Measurements from ENCODE around the gene C1orf87. TPM values are rescaled to one million over a fixed set of nuclear protein-coding genes. Genes with fewer than 3 reads are reported as not detected.

Gene C1orf87
- total RNA-seq, 2 donors from 2014 or later = 1.5 to 3.5 TPM

DNA sequence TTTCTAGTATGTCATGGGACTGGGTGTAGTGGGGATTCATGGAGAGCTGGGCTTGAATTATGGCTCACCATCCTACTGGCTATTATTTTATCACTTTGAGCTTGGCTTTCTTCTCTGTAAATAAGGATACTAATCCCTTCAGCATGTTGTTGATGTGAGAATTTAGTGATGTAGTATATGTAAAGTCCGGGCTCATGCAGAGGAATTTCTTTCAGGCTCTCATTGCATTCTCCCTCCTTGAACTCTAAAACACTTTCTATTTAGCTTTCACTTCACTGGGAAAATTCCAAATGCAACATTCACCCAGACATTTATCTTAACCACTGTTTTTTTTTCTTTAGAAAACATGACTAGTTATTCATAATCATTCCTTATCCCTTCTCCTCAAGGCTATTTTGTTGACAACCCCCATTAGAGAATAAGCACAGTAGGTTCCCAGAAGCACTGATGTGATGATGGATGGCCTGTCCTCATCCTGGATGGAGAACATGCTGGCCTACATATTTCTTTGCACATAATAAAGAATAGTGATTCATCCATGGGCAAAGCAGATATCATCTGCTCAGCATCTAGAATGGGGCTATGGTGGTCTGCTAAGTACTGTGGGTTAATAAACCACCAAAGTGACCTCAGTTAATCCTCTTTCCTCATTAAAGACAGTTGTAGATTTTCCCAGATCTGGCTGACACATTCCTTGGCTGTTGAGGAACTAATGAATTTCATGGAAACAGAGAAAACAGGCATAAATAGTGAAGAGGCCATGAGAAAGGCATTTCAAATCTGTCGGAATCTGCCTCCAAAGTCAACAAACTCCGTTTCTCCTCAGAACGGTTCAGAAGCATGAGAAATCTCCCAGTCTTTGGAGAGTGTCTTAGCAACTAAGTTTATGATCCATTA is 79.0 kb downstream of the C1orf87 start:
- TF ChIP-seq, protein P1, sequence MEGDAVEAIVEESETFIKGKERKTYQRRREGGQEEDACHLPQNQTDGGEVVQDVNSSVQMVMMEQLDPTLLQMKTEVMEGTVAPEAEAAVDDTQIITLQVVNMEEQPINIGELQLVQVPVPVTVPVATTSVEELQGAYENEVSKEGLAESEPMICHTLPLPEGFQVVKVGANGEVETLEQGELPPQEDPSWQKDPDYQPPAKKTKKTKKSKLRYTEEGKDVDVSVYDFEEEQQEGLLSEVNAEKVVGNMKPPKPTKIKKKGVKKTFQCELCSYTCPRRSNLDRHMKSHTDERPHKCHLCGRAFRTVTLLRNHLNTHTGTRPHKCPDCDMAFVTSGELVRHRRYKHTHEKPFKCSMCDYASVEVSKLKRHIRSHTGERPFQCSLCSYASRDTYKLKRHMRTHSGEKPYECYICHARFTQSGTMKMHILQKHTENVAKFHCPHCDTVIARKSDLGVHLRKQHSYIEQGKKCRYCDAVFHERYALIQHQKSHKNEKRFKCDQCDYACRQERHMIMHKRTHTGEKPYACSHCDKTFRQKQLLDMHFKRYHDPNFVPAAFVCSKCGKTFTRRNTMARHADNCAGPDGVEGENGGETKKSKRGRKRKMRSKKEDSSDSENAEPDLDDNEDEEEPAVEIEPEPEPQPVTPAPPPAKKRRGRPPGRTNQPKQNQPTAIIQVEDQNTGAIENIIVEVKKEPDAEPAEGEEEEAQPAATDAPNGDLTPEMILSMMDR (IDR thresholded peaks at IDR 0.05) = no peak
- H3K4me1 ChIP-seq (ENCODE audit: control insufficient read depth in 1 of 2, low read depth in 2 of 2) = peaks cover 12 to 47% of the 10 kb centered on the region in 2 donors
- DNase-seq (ENCODE audit: low spot score) = peak; percentile 48
- no peaks in the 10 kb centered on the region for H3K36me3 ChIP-seq
- peak overlapping the region; percentile 56 to 84 for H3K27ac ChIP-seq
- peak overlapping the region; percentile 22 for H3K4me3 ChIP-seq
- H3K27me3 ChIP-seq (replicated peaks; ENCODE audit: insufficient read depth) = no peaks in the 10 kb centered on the region
- peak; percentile 91 for ATAC-seq (ENCODE audit: insufficient number of reproducible peaks, low FRiP score, low read depth)
- no peaks in the 10 kb centered on the region for H3K9me3 ChIP-seq

DNA sequence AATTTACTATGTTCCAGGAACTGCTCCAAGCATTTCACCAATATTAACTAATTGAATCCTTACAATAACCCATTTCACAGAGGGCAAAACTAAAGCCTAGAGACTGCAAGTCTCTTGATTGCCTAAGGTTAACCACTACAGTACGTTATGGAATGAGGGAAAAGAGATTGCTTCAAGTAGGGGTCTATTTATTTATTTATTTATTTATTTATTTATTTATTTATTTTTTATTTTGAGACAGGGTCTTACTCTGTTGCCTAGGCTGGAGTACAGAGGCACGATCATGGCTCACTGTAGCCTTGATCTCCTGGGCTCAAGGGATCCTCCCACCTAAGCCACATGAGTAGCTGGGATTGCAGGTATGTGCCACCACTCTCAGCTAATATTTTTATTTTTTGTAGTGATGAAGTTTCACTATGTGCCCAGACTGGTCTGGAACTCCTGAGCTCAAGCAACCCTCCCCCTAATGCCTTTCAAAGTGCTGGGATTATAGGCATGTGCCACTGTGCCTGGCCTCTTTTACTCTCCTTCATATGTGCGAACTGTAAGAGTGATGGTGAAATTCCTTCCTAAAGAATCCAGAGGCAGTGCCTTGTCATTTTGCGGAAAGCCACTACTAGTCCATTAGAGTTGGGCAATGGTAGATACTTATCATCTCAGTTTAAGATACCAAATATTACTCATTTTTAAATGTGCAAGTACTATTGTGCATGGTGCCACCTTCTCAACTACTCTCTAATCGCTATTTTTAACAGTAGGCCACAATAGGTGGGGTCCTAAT is 81.3 kb downstream of the C1orf87 start:
- DNase-seq (ENCODE audit: low spot score) (no peak), ATAC-seq (ENCODE audit: insufficient number of reproducible peaks, low FRiP score, low read depth) (no peak)
- H3K36me3 ChIP-seq = no peaks in the 10 kb centered on the region
- H3K27me3 ChIP-seq (replicated peaks; ENCODE audit: insufficient read depth) = no peaks in the 10 kb centered on the region
- H3K4me3 ChIP-seq = no peak overlapping the region
- H3K27ac ChIP-seq = no peak overlapping the region
- H3K4me1 ChIP-seq (ENCODE audit: control insufficient read depth in 1 of 2, low read depth in 2 of 2) = peaks cover 12 to 31% of the 10 kb centered on the region in 2 donors
- TF ChIP-seq, protein P1 (IDR thresholded peaks at IDR 0.05) = no peak
- no peaks in the 10 kb centered on the region for H3K9me3 ChIP-seq

DNA sequence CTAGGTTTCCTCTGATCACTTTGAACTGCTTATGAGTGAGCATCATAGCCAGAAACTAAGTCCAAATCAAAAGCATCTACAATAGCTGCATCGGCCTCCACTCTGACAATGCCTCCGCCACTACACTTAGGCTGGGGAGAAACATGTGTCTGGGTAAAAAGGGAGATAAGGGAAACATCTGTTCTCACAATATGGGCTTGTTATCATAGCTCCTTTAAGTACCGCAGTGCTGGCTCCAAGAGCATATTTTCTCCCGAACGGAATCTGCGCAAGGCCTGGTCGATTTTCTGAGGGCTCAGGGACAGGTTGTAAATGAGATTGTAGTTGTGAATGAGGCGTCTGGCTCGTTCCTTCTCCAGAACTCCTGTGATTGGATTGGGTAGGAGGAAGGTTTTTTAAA is 83.1 kb downstream of the C1orf87 start:
- TF ChIP-seq, protein P1 (IDR thresholded peaks at IDR 0.05) = no peak
- no peak for ATAC-seq (ENCODE audit: insufficient number of reproducible peaks, low FRiP score, low read depth)
- no peak overlapping the region for H3K27ac ChIP-seq
- H3K27me3 ChIP-seq (replicated peaks; ENCODE audit: insufficient read depth) = no peaks in the 10 kb centered on the region
- no peaks in the 10 kb centered on the region for H3K36me3 ChIP-seq
- no peak for DNase-seq (ENCODE audit: low spot score)
- no peak overlapping the region for H3K4me3 ChIP-seq
- H3K9me3 ChIP-seq = no peaks in the 10 kb centered on the region
- H3K4me1 ChIP-seq (ENCODE audit: control insufficient read depth in 1 of 2, low read depth in 2 of 2) = peaks cover 4 to 15% of the 10 kb centered on the region in 2 donors

DNA sequence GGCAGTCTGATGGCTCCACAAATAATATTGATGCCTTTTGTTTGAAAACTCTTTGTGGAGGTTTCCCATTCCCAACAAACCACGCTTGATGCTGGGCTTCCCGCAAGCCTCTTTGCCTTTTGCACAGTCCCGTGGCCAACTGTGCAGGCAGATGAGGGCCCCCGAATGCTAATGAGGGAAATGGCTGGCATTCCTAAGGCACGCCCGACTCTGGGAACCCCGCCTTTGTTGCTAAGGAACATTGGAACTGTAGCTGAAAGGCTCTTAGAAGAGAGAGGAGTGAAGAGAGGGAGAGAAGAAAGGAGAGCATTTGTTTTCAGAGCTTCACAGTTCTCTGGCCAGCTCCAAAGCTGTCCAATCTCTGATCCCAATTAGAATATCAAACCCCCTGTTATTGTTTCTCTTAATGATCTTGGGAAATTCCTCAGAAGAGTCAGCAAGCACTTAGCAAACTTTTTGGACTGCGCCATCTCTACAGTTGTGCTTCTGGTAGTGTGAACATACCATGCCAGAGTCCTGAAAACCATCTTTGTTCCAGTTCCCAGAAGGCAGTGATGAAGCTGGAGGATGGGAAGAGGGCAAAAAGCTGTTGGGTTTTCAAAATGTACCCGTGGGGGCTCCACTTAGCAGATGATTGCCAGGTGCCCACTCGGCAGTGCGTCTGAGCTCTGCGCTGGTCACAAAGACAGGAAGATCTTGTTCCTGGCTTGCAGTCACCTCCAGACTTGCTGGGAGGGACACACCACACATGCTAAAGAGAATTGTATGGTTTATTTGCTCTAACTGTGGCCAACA is 86.9 kb downstream of the C1orf87 start:
- H3K9me3 ChIP-seq = no peaks in the 10 kb centered on the region
- H3K4me3 ChIP-seq = no peak overlapping the region
- ATAC-seq (ENCODE audit: insufficient number of reproducible peaks, low FRiP score, low read depth) = no peak
- no peaks in the 10 kb centered on the region for H3K4me1 ChIP-seq (ENCODE audit: control insufficient read depth in 1 of 2, low read depth in 2 of 2)
- no peaks in the 10 kb centered on the region for H3K27me3 ChIP-seq (replicated peaks; ENCODE audit: insufficient read depth)
- no peak overlapping the region for H3K27ac ChIP-seq
- no peaks in the 10 kb centered on the region for H3K36me3 ChIP-seq
- TF ChIP-seq, protein P1 (IDR thresholded peaks at IDR 0.05) = no peak
- DNase-seq (ENCODE audit: low spot score) = no peak

Data from thoracic aorta (tissue), 2 donors.